Measurements from ENCODE around the gene AJAP1.

Gene AJAP1

DNA sequence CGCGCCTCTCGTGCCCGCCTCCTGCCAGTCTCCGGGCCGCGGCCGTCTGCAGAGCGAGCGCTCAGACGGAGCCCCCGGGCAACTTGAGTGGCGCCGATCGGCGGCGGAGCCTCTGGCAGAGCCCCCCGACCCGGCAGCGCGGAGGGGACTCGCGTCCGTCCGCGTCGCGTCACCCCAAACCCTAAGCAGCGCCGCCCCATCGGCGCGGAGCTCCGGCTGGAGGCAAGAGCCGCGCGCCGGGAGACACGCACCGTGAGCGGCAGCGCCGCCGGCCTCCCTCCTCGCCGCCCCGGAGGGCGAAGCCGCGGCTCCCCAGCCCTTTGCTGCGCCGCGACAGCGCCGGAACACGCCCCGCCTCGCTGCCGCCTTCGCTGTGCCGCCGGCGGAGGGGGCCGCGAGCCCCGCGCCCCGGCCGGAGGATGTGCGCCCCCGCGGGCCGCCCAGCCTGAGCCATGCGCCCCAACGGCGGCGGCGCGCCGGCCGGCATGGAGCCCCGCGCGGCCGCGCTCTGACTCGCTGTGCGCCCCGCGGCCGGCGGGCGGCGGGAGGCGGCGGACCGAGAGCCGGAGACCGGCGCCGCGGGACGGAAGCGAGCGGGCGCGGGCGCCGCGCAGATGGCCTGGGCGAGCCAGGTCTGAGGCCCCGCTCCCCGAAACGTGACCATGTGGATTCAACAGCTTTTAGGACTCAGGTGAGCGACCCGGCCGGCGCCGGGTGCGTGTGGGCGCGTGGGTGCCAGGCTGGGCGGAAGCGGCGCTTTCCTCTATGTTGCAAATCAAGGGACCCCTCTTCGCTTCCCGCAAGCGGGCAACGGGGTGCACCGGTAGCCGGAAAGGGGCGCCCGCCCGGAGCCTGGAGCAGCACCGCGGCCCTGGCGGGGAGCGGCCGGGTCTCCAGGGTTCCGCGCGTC is 610 bp downstream of the AJAP1 start:
- Histone ChIP-seq H3K36me3 (replicated peaks; ENCODE audit: insufficient read depth, low read length) (no peaks in the 10 kb centered on the region), H3K9me2 (replicated peaks; ENCODE audit: insufficient read depth, low read length) (no peaks in the 10 kb centered on the region), H3K4me1 (ENCODE audit: low read length) (no peaks in the 10 kb centered on the region), H3F3A (ENCODE audit: insufficient read depth, low read length) (no peaks in the 10 kb centered on the region), H3K9ac (ENCODE audit: low read length) (no peak overlapping the region), H2AFZ (ENCODE audit: low read length) (no peak overlapping the region), H3K27me3 (replicated peaks; ENCODE audit: insufficient read depth, low read length) (peaks cover 63% of the 10 kb centered on the region), H3K9me3 (replicated peaks; ENCODE audit: insufficient read depth, low read length) (no peaks in the 10 kb centered on the region), H3K4me2 (ENCODE audit: low read depth, low read length) (no peak overlapping the region), H3K4me3 (ENCODE audit: low read length) (no peak overlapping the region), H3K79me2 (ENCODE audit: low read length) (no peaks in the 10 kb centered on the region), H4K20me1 (ENCODE audit: insufficient read depth, low read length) (no peaks in the 10 kb centered on the region), H3K27ac (ENCODE audit: low read length) (no peak overlapping the region)
- DNase-seq = no peak
- TF ChIP-seq, protein P1, sequence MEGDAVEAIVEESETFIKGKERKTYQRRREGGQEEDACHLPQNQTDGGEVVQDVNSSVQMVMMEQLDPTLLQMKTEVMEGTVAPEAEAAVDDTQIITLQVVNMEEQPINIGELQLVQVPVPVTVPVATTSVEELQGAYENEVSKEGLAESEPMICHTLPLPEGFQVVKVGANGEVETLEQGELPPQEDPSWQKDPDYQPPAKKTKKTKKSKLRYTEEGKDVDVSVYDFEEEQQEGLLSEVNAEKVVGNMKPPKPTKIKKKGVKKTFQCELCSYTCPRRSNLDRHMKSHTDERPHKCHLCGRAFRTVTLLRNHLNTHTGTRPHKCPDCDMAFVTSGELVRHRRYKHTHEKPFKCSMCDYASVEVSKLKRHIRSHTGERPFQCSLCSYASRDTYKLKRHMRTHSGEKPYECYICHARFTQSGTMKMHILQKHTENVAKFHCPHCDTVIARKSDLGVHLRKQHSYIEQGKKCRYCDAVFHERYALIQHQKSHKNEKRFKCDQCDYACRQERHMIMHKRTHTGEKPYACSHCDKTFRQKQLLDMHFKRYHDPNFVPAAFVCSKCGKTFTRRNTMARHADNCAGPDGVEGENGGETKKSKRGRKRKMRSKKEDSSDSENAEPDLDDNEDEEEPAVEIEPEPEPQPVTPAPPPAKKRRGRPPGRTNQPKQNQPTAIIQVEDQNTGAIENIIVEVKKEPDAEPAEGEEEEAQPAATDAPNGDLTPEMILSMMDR (IDR thresholded peaks at IDR 0.05; ENCODE audit: low read length) = no peak
- TF ChIP-seq EZH2phosphoT487 (IDR thresholded peaks at IDR 0.05; ENCODE audit: low read length) (no peak), EZH2 (optimal IDR thresholded peaks at IDR 0.05; ENCODE audit: low read depth, low read length) (no peak)

DNA sequence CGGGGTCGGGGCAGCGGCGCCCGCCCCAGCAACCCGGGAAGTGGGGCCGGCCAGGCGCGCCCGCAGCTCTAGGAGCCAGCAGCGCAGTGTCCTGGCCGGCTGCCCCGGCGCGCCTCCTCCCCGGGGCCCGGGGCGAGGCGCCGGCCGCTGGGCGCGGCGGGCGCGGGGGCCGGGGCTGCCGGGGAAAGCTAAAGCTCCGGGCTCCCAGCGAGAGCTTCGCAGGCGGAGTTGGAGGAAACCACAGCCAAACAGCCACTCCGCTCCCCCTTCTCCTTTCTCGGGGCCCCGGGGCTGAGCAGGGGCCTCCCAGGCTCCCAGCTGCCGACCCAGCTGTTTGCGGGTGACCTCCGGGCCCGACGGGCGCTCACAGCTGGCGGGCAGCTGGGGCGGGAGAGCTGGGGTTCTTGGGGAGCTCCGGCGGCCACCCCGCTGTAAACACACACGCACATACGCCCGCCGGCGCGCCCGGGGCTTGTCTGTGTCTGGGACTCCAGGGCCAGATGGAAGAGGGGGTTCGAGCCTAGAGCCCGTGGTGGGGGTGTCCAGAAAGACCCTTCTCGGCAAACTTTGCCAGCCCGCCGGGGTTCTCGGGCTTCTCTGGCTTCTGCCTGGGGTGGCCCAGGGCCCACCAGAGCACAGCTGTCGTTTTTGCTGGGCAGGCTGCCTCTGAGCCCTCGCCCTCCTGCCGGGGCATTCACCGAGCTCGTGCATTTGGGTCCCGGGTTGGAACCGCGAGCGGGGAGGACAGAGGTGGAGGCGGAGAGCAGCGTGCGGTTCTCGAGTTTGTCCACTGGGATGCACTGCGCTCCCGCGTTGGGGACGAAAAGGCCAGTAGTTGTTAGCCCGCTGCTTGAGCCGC is 1.5 kb downstream of the AJAP1 start:
- Histone ChIP-seq H3K27ac (ENCODE audit: low read length) (no peak overlapping the region), H2AFZ (ENCODE audit: low read length) (no peak overlapping the region), H3K79me2 (ENCODE audit: low read length) (no peaks in the 10 kb centered on the region), H3K9me2 (replicated peaks; ENCODE audit: insufficient read depth, low read length) (no peaks in the 10 kb centered on the region), H3F3A (ENCODE audit: insufficient read depth, low read length) (no peaks in the 10 kb centered on the region), H3K9ac (ENCODE audit: low read length) (no peak overlapping the region), H3K4me1 (ENCODE audit: low read length) (no peaks in the 10 kb centered on the region), H3K36me3 (replicated peaks; ENCODE audit: insufficient read depth, low read length) (no peaks in the 10 kb centered on the region), H3K9me3 (replicated peaks; ENCODE audit: insufficient read depth, low read length) (no peaks in the 10 kb centered on the region), H3K27me3 (replicated peaks; ENCODE audit: insufficient read depth, low read length) (peaks cover 64% of the 10 kb centered on the region), H3K4me3 (ENCODE audit: low read length) (no peak overlapping the region), H4K20me1 (ENCODE audit: insufficient read depth, low read length) (no peaks in the 10 kb centered on the region), H3K4me2 (ENCODE audit: low read depth, low read length) (no peak overlapping the region)
- DNase-seq = no peak
- TF ChIP-seq, protein P1 (IDR thresholded peaks at IDR 0.05; ENCODE audit: low read length) = peak; percentile 31
- TF ChIP-seq EZH2 (optimal IDR thresholded peaks at IDR 0.05; ENCODE audit: low read depth, low read length) (no peak), EZH2phosphoT487 (IDR thresholded peaks at IDR 0.05; ENCODE audit: low read length) (no peak)

DNA sequence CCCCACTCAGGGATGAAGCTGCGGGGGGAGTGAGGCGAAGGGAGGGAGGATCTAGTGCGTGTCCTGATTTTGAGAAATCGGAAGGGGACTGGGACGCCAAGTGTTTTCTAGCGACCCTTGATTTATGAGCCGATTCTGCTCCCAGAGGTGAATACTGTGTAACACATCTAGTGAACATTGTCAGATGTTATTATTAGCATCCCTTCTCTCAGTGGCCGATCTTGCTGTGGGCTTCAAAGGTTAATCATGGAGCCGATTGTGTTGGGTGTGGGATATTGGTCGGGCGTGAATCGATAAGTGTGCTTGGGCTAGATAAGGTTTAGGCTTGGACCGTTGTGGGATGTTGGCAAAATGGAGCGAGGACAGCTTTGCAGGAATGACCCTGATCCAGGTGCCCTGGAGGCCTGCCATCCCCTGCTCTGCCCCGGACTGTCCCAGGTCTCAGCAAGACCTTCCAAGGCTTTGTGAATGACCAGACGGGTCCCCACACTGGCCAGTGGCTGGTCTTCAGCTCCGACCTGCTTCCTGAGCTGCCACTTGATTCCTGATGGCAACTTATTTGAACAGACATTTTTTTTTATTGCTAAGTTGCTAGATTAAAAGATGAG is 2.2 kb downstream of the AJAP1 start:
- H3K27ac ChIP-seq (ENCODE audit: low read length) = no peak overlapping the region
- peaks cover 66% of the 10 kb centered on the region for H3K27me3 ChIP-seq (replicated peaks; ENCODE audit: insufficient read depth, low read length)

More for the DNA sequence above, 2.2 kb downstream of the AJAP1 start:
- Histone ChIP-seq H3F3A (ENCODE audit: insufficient read depth, low read length) (no peaks in the 10 kb centered on the region), H3K4me2 (ENCODE audit: low read depth, low read length) (no peak overlapping the region), H3K9me3 (replicated peaks; ENCODE audit: insufficient read depth, low read length) (no peaks in the 10 kb centered on the region), H3K9me2 (replicated peaks; ENCODE audit: insufficient read depth, low read length) (no peaks in the 10 kb centered on the region), H4K20me1 (ENCODE audit: insufficient read depth, low read length) (no peaks in the 10 kb centered on the region), H2AFZ (ENCODE audit: low read length) (no peak overlapping the region), H3K79me2 (ENCODE audit: low read length) (no peaks in the 10 kb centered on the region), H3K9ac (ENCODE audit: low read length) (no peak overlapping the region), H3K4me3 (ENCODE audit: low read length) (no peak overlapping the region), H3K36me3 (replicated peaks; ENCODE audit: insufficient read depth, low read length) (no peaks in the 10 kb centered on the region), H3K4me1 (ENCODE audit: low read length) (no peaks in the 10 kb centered on the region)
- no peak for DNase-seq
- TF ChIP-seq EZH2phosphoT487 (IDR thresholded peaks at IDR 0.05; ENCODE audit: low read length) (no peak), EZH2 (optimal IDR thresholded peaks at IDR 0.05; ENCODE audit: low read depth, low read length) (no peak)
- TF ChIP-seq, protein P1 (IDR thresholded peaks at IDR 0.05; ENCODE audit: low read length) = no peak

All from MM.1S (cell line).